Left ventricle myocardium inferior (tissue), 1 donor: ENCODE data around the gene PIP4K2A. TPM values are rescaled to one million over a fixed set of nuclear protein-coding genes. Genes with fewer than 3 reads are reported as not detected.

Experiments
- DNase-seq: peaks from one replicate; pipeline ENCODE4 v3.0.0-alpha.2; 2020
- H3K27ac ChIP-seq: fragments of 200-600 bp; replicated peaks from 2 replicates; pipeline ENCODE4 v1.8.0; 2021
- H3K27me3 ChIP-seq: fragments of 200-600 bp; 2 replicates; pipeline ENCODE4 v1.8.0; 2021; ENCODE audit warnings: low read depth
- H3K36me3 ChIP-seq: fragments of 200-600 bp; 2 replicates; pipeline ENCODE4 v1.8.0; 2021
- H3K4me1 ChIP-seq: fragments of 200-600 bp; 2 replicates; pipeline ENCODE4 v1.8.0; 2021
- H3K4me3 ChIP-seq: fragments of 200-600 bp; 2 replicates; pipeline ENCODE4 v1.8.0; 2021; ENCODE audit warnings: mild to moderate bottlenecking, moderate library complexity
- H3K9me3 ChIP-seq: fragments of 200-600 bp; replicated peaks from 2 replicates; pipeline ENCODE4 v1.8.0; 2021
- CTCF ChIP-seq: fragments of 200-600 bp; IDR thresholded peaks from 2 replicates; pipeline ENCODE4 v1.8.0; 2021; ENCODE audit warnings: antibody characterized with exemption, mild to moderate bottlenecking, borderline replicate concordance
- intact Hi-C: fragments of 100-400 bp; cut with micrococcal nuclease; formaldehyde crosslinking; loops from one replicate; pipeline ENCODE4 v1.11.0; 2022
- total RNA-seq: library from RNA; stranded (reverse); fragmentation: NEBNext Ultra II Directional; extraction: Animal tissue kit (Norgen Biotek cat#: 25700); gene quantifications from one replicate; pipeline ENCODE4 v1.2.1, GENCODE V29; 2021
- donor health status: DM: no; HTN: yes; CAD: no; lungs with severe emphysema.

PIP4K2A gene
- total RNA-seq, 1 donor from 2014 or later: 12.6 TPM

GRCh38 chr10:22629126-22629525 lies 85.3 kb downstream of the PIP4K2A start:
- H3K4me3 ChIP-seq: no peak overlapping the region
- H3K4me1 ChIP-seq: peaks cover 58% of the 10 kb centered on the region
- no peak for TF ChIP-seq CTCF
- H3K27ac ChIP-seq: no peak overlapping the region
- intact Hi-C loops: no loop called here
- no peaks in the 10 kb centered on the region for H3K9me3 ChIP-seq
- no peak for DNase-seq
- H3K36me3 ChIP-seq: no peaks in the 10 kb centered on the region
- no peaks in the 10 kb centered on the region for H3K27me3 ChIP-seq

GRCh38 chr10:22628309-22628708 lies 86.1 kb downstream of the PIP4K2A start:
- no peaks in the 10 kb centered on the region for H3K36me3 ChIP-seq
- no peaks in the 10 kb centered on the region for H3K9me3 ChIP-seq
- DNase-seq: no peak
- no peak overlapping the region for H3K27ac ChIP-seq
- H3K4me3 ChIP-seq: no peak overlapping the region
- no peaks in the 10 kb centered on the region for H3K27me3 ChIP-seq
- intact Hi-C loops: no loop called here
- peaks cover 65% of the 10 kb centered on the region for H3K4me1 ChIP-seq
- TF ChIP-seq CTCF: no peak

- TF ChIP-seq CTCF: no peak
- intact Hi-C loops: no loop called here
- Histone ChIP-seq H3K36me3 (no peaks in the 10 kb centered on the region), H3K9me3 (no peaks in the 10 kb centered on the region), H3K27me3 (no peaks in the 10 kb centered on the region), H3K4me1 (peaks cover 64% of the 10 kb centered on the region), H3K27ac (no peak overlapping the region), H3K4me3 (no peak overlapping the region)
- no peak for DNase-seq
Observed at GRCh38 chr10:22626784-22627183, 87.6 kb downstream of the PIP4K2A start.

DNA sequence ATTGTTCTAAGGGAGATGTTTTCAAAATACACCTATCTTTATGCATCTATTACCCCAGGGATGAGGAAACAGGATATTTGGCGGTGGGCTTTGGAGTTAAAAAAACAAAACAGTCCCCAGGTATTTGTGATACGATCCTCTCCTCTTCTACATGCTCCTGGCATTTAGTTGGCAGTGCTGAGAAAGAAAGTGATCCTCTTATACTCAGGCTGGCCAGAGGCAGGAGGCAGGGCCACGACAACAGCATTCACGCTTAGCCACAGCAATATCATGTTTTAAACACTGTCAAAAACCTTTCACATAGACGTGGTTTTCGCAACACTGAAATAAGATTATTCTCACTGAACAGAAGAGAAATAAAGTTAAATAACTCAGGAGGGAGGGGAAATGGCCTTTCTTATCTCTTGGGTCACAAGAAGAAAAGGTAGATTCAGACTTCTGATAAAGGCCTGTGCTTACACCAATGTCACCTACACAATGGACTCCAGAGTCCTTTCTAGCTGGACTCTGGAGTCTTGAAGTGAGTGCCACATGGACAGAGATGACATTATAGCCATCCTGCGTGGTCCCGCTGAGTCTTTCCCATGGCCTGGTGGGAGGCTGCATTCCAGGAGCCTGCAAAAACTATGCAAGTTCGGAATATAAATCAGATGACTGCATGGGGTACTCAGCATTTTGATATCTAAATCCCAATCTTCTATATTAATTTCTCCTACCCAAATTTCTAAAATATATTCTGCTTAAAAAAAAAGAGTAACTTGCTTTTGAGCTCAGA lies 88.7 kb downstream of the PIP4K2A start:
- H3K27me3 ChIP-seq: no peaks in the 10 kb centered on the region
- H3K27ac ChIP-seq: no peak overlapping the region
- H3K36me3 ChIP-seq: no peaks in the 10 kb centered on the region
- no peak for TF ChIP-seq CTCF
- no peak for DNase-seq
- no peaks in the 10 kb centered on the region for H3K9me3 ChIP-seq
- intact Hi-C loops: no loop called here
- peaks cover 65% of the 10 kb centered on the region for H3K4me1 ChIP-seq
- no peak overlapping the region for H3K4me3 ChIP-seq

- peaks cover 66% of the 10 kb centered on the region for H3K4me1 ChIP-seq
- H3K27ac ChIP-seq: no peak overlapping the region
- intact Hi-C loops: no loop called here
Observed at GRCh38 chr10:22624287-22624738, 90.1 kb downstream of the PIP4K2A start.

More at GRCh38 chr10:22624287-22624738, 90.1 kb downstream of the PIP4K2A start:
- Histone ChIP-seq H3K27me3 (no peaks in the 10 kb centered on the region), H3K9me3 (no peaks in the 10 kb centered on the region), H3K36me3 (no peaks in the 10 kb centered on the region), H3K4me3 (no peak overlapping the region)
- DNase-seq: no peak
- TF ChIP-seq CTCF: no peak
